T-helper 1 cell treated with Interleukin-12 subunit alpha and Interleukin-12 subunit beta and Interleukin-4 antibody, amounts not matched to agents 30 ng/mL and 1 ng/mL, for 36 hours (primary cell): Measurements from ENCODE around the gene RIN1. TPM values are rescaled to one million over a fixed set of nuclear protein-coding genes. Genes with fewer than 3 reads are reported as not detected.

Experiments
- intact Hi-C: fragments of 100-400 bp; cut with micrococcal nuclease; formaldehyde crosslinking; loops from one replicate; pipeline ENCODE4 v1.15.1; 2024
- total RNA-seq: library from RNA; stranded (reverse); gene quantifications from 2 replicates; pipeline ENCODE4 v1.2.3, GENCODE V29; 2022

The RIN1 gene
- total RNA-seq, 1 donor from 2014 or later, result 1.3 TPM

DNA sequence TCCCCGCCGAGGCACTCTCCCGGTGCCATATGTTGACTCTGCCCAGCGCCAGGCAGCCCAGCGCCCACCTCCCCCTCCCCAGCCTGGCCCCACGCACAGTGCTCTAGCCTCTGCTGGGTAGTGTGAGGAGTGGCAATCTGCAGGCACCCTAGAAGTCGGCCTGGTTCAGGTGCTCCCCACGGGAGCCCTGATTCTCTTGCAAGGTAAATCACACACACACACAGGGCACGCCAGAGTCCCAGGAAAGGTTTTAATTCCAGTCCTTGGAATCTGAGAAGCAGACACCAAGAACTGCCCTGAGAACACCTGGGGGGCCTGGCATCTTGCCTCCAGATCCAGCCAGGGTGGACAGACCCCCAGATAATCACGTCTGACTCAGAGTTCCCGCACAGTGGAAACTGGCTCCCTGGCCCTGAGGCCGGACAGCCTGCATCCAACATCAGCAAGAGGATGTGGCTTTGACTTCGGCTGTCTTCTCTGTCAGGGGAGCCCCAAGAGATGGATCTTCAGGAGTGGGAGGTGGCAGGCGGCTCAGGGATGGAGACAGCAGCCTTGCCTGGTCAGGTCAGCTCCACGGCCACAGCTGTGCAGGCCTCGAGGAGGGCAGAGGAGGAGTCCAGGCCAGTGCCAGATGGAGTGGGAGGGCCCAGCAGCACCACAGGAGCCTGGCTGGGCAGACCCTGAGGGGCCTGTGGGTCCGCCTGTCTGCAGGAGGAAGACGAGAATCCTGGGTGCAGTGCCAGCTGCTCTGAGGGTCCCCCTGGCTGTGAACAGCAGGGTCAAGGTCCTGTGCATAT, 1.1 kb upstream of the RIN1 start:
- intact Hi-C loops, result no loop called here

DNA sequence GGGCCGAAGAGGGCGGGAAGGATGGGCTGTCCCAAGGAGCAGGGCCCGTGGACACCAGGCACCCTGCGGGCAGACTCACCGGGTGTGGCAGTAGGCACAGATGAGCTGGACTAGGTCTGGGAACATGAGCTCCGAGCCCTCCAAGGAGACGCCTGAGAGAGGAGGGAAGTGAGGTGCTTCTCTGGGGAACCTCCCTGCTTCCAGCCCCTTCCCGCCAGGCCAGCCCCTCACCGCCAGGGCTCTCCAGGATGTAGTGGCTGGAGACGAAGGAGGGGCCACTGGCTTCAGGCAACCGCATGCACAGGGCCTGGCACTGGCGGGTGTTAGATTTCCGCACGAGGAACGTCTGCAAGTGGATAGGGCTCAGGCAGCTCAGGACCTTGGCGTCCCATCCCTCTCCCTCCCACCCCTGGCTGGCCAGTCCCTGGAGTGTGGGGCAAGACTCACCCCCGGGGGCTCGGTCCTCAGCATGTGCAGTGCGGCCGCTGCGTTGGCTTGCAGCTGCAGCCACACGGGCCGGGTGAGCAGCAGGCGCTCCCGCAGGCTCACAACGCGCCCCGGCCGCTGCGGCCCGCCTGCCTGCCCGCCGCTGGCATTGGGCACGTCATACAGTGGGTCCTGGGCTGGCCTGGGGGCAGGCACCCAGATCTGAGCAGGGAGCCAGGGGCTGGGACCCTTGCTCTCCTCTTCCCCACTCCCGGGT, 552 bp downstream of the RIN1 start:
- intact Hi-C loops, result loop anchor here (1.0 kb wide), 1 partner anchor 7 kb away; no protein-coding TSS in a partner anchor

DNA sequence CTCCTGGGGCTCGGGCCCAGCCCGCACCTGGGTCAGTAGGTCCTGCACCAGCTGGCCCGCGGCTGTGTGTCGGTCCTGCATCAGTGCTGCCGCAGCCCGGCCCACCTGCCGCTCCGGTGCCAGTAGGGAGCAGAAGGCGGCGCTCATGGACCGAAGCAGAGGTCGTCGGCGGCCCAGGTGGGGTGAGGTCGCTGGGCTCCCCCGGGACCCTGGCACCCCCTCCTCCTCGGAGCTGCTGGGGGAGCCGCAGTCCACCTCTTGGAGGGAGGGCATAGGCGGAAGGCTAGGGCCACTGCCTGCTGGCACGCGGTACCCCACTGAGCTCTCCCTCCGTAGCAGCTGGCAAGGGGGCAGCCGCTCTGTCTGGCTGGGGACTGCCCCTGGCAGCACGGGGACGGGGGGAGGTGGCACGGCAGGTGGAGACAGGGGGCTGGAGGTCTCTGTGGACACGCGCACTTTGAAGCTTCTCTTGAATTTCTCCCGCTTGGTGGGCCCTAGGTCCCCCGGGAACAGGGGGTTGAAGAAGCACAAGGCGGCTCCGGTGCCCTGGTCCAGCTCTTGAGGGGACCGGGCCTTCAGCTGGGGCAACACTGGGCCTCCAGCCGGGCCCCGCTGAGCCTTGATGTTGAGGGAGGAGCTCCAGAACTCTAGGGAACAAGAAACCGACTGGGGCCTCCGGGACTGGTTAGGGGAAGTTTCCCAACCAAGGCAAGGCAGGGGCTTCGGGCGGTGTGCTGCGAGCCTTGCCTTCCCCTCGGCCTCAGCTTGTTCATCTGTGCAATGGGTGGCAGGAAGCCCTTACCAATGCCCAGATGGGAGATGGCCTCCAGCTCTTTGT, 1.4 kb downstream of the RIN1 start:
- intact Hi-C loops, result no loop called here

DNA sequence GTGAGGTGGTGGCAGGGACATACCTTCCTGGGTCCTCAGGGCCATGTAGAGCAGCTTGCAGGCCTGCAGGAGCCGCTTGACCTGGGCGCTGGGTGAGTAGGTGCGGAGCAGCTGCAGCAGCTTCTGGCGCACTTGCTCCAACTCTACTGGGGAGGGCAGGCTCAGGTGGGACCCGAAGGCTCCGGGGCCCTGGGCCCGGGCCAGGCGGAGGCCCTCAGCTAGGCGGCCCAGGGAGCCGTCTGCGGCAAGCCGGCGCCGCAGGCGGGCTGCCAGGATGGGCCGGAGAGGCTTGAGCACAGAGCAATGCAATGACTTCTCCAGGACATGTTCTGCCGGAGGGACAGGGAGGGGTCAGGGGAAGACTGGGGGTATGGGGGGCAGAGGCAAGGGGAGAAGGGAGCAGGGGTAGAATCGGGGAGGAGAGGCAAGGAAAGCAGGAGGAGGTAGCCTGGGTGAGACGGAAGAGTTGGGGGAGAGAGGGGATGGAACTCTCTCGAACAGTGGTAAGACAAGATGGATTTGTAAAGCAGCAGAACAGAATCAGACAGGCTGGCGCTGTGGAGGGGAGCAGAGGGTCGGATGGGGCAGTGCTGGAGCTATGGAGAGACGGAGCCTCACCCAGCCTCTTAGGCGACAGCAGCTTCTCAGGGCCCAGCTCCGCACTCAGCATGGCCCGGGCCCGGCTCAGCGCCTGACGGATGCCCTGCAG, 2.2 kb downstream of the RIN1 start:
- intact Hi-C loops, result no loop called here

DNA sequence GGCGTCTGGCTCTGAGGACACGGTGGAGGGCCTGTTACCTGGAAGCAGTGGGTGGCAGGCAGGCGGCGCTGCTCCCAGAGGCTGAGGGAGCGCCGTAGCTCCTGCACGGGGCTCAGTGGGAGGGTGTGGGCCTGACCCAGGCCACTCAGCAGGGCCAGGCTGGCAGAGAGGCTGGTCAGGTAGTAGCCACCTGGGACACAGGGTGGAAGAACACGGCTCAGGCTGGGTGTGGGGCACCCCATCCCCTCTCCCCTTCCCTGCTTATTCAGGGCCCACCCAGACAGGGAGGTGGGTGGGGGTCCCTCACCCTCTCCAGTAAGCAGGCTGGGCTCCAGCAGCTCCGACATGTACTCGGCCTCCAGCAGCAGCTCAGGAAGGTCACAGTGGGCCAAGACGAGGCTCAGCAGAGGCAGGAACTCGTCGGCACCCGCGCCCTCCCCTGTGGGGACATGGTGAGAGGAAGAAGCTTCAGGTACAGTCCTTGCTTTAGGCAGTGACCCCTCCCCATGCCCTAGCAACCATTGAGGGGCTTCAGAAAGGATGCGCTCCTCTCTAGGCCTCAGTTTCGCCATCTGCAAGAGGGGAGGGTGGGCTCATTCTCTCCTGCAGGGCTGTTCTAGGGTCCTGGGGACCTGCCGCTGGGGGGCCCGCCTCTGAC, 2.9 kb downstream of the RIN1 start:
- intact Hi-C loops, result no loop called here

DNA sequence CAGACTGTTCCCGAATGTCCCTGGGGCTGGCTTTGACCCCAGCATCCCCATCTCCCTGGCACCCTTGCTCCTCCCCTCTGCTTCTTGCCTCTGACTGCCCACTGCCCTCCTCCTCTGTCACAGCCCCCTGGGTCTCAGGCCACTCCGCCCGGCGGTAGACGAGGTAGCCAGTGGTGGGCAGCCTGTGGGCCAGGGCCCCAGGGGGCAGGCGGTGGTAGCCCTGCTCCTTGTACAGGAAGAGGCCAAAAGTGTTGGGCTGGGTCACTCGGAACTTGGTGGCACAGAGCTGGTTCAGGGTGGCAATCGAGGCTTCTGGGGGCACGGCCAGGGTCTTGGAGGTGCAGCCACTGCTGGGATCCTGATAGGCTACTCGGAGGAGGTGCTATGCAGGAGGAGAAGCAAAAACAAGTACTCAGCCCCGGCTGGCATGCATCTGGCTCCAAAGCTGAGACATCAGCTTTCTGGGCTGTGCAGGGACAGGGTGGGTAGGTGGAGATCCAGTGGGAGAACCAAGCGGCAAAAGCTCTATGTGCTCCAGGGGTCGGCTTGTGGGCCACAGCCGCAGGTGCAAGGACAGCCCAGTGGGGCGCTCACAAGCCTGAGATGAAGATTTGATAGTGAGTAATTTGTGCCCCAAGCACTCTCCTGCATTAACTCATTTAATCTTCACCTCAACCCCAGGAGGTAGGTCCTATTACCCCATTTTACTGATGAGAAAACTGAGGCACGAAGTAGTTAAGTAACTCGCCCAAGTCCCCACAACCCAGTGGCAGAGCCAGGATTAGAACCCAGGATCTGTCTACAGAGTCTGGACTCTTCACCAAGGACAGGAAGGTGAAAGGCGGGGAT, 3.6 kb downstream of the RIN1 start:
- intact Hi-C loops, result no loop called here

DNA sequence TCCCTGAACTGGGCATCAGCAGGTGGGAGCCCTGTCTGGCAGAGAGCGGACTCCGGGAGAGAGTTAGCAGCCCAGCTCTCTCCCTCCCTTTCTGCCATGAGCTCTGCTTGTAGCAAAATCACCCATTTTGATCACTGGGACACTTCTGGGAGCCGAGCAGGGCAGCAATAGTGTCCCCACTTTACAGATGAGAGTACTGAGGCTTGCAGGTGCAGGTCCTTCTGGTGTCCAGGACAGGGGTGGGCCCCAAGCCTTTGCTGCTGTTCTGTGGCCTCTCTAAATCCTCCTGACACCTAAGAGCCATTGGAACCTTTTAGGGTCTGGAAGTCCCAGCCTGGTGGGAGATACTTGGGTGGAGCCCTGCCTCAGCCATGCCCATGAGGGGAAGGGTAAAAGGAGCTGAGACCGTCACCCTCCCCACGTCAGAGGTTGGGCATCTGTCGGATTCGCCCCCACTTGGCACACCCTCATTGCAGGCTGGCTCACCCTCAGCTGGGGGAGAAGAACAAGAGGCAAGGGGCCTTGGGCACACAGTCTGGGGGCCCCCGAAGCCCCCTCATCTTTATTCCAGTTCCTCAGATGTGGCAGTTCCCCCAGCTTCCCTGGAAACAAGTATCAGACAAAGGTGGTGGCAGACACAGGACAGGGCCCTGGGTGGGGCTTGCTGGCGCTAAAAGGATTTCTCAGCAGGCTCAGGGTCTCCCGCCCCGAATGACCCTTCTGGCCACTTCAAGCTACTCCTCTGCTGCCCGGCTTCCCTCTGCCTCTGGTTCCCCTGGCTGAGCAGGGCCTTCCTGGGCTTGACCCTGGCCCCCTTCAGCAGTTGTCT, 4.5 kb downstream of the RIN1 start:
- intact Hi-C loops, result no loop called here

DNA sequence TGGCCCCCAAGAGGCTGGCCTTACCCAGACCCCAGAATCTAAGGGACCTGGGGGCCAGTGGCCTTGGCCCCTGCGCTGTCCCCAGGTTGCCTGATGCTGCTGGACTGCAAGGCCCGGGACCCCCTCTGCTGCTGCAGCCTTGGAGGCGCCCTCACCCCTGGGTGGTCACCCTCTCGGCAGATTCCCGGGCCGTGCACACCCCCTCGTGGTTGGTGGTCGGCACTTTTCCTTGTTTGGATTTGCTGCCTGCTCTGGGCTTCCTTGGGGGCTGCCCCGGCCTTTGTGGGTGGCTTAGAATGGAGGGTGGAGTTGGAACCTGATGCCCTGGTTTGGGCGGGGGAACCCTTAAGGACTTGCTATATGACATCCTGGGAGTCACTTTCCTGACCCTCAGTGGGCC, 5.3 kb downstream of the RIN1 start:
- intact Hi-C loops, result no loop called here

DNA sequence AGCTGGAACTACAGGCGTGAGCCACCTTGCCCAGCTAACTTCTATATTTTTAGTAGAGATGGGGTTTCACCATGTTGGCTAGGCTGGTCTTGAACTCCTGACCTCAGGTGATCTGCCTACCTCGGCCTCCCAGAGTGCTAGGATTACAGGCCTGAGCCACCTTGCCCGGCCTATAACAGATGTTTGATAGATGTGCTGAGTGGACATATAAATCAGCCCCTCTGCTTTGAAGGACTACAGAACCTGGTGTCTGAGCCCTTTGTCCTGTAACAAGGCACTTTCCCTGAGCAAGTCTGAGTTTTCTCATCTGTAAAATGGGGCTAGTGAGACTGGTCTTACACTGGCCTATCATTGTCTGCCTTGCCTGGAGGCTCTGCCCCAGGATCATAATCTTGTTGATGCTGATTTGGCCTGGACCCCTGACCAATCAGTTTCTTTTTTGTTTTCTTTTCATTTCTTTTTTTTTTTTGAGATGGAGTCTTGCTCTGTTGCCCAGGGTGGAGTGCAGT, 7.0 kb downstream of the RIN1 start:
- intact Hi-C loops, result no loop called here

DNA sequence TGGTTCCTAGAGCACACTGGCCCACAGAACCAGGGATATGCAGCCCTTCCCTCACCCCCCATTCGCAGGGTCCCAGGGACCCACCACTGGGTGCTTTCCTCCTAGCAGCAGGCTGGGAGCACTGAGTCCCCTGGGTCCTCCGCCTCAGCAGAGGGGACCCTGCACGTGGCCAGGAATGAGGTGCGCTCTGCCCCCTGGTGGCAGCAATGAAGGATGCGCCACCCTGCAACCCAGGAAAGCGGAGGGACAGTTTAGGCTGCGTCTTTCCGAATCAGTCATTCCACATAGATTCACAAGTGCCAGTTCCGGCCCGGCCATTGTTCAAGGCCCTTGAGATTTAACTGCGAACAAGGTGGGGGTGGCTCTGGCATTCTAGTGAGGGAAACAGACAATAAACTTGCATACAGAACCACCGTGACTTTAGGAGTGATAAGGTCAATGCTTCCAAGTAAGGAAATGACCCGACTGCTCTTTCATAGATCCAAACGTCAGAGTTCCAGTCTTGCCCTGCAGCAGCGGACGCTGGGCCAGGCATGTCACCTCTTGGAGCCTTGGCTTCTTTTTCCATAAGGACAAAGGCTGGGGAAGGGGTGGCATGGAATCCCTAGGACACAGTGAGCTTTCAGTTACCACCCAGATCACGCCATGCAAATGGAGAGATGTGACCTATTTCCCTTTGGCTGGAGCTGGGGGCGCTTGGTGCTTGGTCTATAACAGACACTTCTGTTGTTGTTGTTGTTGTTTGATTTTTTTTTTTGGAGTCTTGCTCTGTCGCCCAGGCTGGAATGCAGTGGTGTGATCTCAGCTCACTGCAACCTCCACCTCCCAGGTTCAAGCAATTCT, 7.7 kb downstream of the RIN1 start:
- intact Hi-C loops, result loop anchor here (1.0 kb wide), 7 partner anchors 8 to 106 kb away; partner anchors contain the start of genes BRMS1, RIN1 and YIF1A

DNA sequence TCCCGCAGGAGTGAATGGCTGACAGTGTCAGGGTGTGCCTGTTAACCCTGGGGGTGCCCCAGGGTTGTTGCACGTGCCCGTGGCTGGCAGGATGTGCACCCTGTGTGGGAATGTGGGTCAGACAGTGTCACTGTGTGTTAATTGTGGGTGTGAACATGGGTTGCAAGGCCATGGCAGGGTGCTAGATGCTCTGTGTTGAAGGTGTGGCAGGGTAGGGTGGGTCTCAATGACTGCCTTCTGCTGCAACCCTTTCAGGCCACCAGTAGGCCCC, 8.3 kb downstream of the RIN1 start:
- intact Hi-C loops, result loop anchor here (1.0 kb wide), 7 partner anchors 8 to 106 kb away; partner anchors contain the start of genes BRMS1, RIN1 and YIF1A

DNA sequence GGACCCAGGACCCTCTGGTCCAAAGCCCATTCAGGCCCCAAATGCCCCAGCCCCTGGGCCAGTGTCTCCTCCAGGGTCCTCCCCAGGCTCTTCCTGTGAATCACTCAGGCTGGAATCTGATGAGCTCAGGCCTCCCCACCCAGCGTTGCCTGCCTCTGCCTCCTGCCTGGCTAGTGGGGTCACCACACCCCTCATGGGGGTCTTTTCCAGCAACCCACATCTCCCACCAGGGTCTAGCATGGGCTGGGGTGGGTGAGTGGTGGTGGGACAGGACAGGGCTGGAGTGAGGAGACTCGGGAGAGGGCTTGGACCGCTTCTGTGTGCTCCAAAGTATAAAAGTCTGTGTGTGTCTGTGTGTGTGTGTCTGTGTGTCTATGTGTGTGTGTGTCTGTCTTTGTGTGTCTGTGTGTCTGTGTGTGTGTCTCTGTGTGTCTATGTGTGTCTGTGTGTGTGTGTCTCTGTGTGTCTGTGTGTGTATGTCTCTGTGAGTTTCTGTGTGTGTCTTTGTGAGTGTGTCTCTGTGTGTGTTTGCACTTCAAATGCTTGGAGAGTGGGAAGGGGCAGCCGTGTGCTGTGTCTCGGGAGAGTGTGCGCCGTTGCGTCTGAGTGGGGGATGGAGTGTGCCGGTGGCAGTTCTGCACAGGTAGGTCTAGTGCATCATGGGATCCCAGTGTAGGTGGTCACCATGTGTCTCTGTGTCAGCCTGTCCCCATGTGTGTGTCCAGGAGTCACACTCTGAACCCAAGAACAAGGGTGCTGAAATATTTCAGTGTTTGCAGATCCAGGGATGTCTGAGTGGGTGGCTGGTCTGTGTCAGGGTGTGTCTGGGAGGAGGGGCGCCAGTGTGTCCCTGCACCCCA, 8.8 kb downstream of the RIN1 start:
- intact Hi-C loops, result loop anchor here (1.0 kb wide), 7 partner anchors 9 to 105 kb away; partner anchors contain the start of genes BRMS1, RIN1 and YIF1A

DNA sequence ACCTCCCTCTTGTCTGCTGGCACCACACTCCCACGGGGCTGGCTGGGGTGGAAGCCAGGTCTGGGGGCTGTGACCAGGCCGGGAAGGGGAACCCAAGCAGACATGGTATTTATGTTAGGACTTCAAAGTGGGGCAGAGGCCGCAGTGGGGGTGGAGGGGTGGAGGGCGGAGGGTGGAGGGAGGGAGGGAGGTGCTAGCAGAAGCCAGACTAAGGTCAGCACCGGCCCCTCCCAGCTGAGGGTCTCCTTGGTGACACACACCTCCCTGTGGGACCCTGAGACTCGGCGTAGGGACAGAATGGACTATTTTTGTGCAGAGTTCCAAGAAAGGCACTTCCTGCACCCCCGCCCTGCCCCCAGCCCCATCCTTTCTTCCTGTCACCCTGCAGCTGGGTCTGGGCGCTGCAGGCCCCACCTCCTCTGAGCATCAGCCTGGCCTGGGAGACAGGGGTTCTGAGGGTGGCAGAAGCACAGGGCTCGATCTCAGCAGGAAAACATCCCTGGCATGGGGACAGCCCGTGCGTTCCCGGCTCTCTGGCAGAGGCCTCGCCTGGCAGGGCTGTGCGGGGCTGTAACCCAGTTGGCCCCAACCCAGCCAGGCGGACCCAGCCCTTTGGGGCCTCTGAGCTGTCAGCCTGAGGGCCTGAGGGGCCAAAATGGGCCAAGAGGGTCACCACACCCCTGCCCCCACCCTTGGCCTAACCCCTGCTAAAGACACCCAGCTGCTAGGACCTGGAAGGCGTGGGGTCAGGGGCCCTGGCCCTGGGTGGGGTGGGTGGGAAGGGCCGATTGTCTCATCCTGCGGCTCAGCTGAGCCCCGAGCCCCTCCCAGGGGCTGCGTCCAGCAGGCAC, 9.7 kb downstream of the RIN1 start:
- intact Hi-C loops, result no loop called here

DNA sequence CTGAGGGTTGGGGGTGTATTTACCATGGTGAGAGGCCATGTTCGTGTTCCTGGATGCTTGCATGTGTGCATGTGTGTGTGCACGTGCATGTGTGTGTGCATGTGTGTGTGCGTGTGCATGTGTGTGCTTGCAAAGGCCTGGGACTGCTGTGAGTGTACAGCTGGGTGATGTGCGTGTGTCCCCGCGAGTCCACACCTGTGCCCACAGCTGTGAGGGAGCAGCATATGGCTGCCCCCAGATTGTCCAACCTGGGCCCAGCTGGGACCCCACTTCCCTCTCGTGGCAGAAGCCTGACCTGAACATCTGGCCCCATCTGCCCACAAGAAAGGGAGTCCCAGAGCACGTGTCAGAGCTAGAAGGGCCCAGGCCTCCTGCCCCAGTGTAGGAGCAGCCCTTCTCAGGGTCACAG, 11.0 kb downstream of the RIN1 start:
- intact Hi-C loops, result no loop called here

DNA sequence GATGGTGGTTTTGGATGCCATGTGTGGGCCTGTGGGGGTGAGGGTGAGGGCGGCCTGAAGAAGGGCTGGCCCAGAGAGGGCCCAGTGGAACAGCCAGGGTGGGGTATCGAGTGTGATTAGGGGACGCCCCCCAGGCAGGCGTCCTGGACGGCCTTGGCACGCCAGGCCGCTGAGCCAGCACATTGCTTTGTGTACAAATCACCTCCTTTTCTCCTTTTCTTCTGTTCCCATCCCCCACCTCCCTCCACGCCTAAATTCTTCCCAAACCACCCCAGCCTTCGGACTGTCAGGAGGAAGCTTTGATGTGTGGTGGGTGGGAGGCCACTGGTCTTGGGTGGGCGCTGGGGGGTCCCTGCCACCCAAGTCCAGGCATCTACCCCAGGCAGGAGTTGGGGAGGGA, 11.6 kb downstream of the RIN1 start:
- intact Hi-C loops, result no loop called here

DNA sequence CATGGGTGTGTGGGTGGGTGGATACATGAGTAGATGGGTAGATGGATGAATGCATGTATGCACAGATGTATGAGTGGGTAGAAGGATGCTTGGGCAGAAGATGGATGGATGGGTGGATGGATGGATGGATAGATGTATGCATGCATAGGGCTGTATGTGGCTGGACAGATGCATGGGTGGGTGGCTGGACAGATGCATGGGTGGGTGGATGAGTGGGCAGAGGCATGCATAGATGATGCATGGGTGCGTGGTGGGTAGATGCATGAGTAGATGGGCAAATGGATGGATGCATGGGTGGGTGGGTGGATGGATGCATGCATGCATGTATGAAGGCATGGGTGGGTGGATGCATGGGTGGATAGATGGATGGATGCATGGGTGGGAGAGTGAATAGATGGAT, 12.6 kb downstream of the RIN1 start:
- intact Hi-C loops, result no loop called here
